GM23338 (cell line): ENCODE results near the gene SMIM44.

Source experiments
- CTCF ChIP-seq, 2 experiments: fragments of 200-600 bp in 1 of 2; sonication (generic) in 1 of 2; conservative IDR thresholded peaks; 2 replicates each; pipeline versions ENCODE4 v1.5.1 to v1.6.1; 2016 to 2017; ENCODE audit warnings: antibody characterized with exemption in 2 of 2, low read depth in 2 of 2, mild to moderate bottlenecking in 2 of 2, moderate library complexity in 1 of 2
- STAT1 ChIP-seq: IDR thresholded peaks from one replicate; pipeline ENCODE4 v1.6.1; 2016; ENCODE audit warnings: antibody characterized with exemption; ENCODE audit not compliant: unreplicated experiment

- TF ChIP-seq CTCF (conservative IDR thresholded peaks at IDR 0.05; ENCODE audit: low read depth in 2 of 2) = no peak
- TF ChIP-seq STAT1 = no peak
Observed at GRCh38 chr19:3458229-3459088, 24.8 kb downstream of the SMIM44 start.
